ENCODE measurements around the gene SEPTIN5. TPM values are rescaled to one million over a fixed set of nuclear protein-coding genes. Genes with fewer than 3 reads are reported as not detected.

The SEPTIN5 gene
- total RNA-seq, 1 donor from 2014 or later = 32.0 TPM

Other genes with a start within 250 kb of the SEPTIN5 start
- gene UFD1, start 235.3 kb upstream of the SEPTIN5 start, total RNA-seq = 53.5 and 55.3 TPM in 2 replicates
- gene CDC45, start 234.6 kb upstream of the SEPTIN5 start, total RNA-seq = 16.1 and 18.1 TPM in 2 replicates
- not detected in 2 replicates for gene CLDN5, start 190.1 kb upstream of the SEPTIN5 start, total RNA-seq
- gene GP1BB, start 9.0 kb downstream of the SEPTIN5 start, total RNA-seq = 5.8 and 7.7 TPM in 2 replicates
- 4.2 and 5.9 TPM in 2 replicates for gene TBX1, start 46.3 kb downstream of the SEPTIN5 start, total RNA-seq
- gene GNB1L, start 140.4 kb downstream of the SEPTIN5 start, total RNA-seq = 9.0 and 9.9 TPM in 2 replicates
- gene RTL10, start 140.4 kb downstream of the SEPTIN5 start, total RNA-seq = 27.2 and 27.4 TPM in 2 replicates
- gene COMT, start 227.3 kb downstream of the SEPTIN5 start, total RNA-seq = 48.7 and 58.2 TPM in 2 replicates
- gene TXNRD2, start 227.3 kb downstream of the SEPTIN5 start, total RNA-seq = 14.0 and 14.3 TPM in 2 replicates

Data from progenitor cell of endocrine pancreas (in vitro differentiated cells).